GM12872 (cell line): Measurements from ENCODE around the gene TMEM238L.

Experiments
- TF ChIP-seq, protein P1 (sequence below): IDR thresholded peaks from 3 replicates; pipeline ENCODE4 v1.5.1; 2011; ENCODE audit warnings: low read depth, mild to moderate bottlenecking, low read length, moderate library complexity; ENCODE audit not compliant: insufficient read depth

TMEM238L gene

DNA sequence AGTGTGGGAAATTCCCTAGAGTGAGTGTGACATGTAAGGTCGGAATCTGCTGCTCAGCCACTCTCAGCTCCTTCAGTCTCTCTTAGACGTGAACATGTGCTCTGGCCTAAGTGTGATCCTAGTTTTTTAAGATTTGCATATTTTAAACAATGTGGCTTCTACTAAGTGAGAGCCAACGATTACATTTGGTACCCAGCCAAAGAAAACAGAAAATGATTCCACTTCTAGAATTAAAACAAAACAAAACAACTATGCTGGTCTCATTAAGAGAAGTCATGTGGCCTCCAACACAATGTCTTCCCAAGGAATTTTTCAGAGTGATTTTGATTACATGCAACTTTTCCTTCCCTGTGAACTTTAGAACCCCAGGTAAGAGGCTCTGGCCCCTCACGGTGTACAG lies 10.1 kb downstream of the TMEM238L start:
- TF ChIP-seq, protein P1, sequence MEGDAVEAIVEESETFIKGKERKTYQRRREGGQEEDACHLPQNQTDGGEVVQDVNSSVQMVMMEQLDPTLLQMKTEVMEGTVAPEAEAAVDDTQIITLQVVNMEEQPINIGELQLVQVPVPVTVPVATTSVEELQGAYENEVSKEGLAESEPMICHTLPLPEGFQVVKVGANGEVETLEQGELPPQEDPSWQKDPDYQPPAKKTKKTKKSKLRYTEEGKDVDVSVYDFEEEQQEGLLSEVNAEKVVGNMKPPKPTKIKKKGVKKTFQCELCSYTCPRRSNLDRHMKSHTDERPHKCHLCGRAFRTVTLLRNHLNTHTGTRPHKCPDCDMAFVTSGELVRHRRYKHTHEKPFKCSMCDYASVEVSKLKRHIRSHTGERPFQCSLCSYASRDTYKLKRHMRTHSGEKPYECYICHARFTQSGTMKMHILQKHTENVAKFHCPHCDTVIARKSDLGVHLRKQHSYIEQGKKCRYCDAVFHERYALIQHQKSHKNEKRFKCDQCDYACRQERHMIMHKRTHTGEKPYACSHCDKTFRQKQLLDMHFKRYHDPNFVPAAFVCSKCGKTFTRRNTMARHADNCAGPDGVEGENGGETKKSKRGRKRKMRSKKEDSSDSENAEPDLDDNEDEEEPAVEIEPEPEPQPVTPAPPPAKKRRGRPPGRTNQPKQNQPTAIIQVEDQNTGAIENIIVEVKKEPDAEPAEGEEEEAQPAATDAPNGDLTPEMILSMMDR, result no peak

DNA sequence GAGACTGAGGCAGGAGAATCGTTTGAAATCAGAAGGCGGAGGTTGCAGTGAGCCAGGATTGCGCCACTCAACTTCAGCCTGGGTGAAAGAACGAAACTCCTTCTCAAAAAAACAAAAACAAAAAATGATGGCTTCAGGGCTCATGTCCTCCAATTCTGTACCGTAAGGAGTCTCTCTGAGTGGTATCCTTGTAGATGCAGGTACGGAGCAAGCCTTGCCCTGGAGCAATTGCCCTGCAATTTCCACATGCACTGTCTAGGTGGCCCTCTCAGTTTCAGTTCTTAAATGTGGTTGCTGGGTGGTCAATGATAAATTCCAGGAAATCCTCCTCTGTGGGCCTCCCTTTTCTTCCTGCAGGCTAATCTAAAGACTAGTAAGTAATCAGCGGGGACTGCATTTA lies 10.6 kb downstream of the TMEM238L start:
- TF ChIP-seq, protein P1, result no peak

DNA sequence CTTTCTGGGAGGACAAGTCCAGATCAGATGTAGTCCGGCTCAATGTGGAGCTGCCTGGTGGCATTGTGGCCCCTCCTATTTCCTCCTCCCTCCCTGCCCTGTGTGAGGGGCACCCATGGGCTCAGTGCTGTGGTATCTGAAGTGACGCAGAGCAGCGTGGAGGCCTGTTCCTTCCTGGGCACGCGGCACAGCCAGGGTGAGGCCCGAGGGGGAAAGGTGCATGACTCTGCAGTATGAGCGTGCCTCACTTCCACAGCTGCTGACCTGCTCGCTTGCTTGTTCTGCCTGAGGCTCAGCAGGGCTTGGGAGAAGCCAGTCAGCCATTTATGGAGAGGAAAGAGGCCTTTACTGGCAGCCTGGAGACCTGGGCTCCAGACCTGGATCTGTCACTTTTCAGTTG lies 11.7 kb downstream of the TMEM238L start:
- TF ChIP-seq, protein P1, result no peak

DNA sequence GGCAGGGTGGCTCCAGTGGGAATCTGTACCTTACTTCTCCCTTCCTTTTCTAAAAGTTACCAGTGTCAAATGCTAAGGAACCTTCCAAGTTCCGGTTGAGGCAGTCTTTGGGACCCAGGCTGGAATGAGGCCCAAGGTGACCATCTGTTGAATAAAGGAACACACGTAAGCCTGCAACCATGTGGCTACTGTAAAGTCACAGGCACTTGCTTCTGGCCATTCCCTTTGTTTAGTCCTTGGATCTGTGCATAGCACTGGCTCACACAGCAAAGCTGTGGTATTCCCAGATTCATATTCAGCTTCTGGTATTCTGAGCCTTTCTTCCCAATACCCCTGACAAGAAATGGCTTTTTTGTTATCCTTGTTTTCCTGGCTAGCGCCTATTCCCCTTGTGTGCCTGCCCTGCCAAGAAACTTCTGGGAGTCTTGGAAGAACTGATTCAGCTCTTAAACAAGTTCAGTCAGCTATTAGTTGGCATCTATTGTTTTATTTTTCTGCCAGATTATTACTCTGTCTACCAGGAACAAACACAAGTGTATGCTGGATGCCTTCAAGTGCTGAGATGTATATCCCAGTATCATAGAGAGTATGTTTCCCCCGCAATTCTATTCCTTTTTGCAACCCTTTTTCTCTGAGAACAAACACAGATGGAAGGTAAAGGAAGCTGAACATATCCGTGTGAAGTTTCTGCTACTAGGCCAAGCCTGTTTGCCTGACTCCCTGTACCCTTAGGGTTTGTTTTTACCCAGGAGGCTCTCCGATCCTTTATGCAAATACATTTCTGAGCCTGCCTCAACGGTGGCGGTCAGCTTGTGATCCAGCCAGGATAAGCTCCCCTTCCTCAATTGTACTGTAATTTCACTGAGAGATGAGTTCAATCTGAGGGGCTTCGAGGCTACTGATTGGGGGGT lies 13.2 kb downstream of the TMEM238L start:
- TF ChIP-seq, protein P1, result no peak

DNA sequence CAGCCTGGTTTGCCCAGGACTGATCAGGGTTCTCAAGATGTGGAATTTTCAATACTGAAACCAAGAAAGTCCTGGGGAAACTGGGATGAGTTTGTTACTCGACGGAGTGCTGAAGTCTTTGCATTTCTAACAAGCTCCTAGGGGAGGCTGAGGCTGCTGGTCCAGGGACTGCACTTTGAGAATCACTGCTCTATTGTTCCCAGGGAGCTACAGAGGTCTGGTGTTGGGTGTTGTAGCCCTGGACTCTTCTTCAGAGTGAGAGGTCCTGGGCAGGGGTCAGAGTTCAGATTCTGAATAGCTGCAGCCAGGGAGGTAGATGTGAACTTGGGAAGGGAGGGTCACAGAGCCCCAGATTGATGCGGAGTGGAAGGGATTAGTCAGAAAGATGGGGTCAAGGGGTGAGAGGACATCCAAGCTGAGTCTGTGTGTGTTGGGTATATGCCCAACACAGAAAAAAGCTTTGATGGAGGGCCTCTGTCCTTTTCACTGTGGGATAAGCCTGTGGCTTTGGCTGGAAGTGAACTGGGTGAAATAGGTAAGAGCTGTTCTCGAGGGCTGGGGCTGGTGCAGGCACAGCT lies 14.1 kb downstream of the TMEM238L start:
- TF ChIP-seq, protein P1, result no peak

DNA sequence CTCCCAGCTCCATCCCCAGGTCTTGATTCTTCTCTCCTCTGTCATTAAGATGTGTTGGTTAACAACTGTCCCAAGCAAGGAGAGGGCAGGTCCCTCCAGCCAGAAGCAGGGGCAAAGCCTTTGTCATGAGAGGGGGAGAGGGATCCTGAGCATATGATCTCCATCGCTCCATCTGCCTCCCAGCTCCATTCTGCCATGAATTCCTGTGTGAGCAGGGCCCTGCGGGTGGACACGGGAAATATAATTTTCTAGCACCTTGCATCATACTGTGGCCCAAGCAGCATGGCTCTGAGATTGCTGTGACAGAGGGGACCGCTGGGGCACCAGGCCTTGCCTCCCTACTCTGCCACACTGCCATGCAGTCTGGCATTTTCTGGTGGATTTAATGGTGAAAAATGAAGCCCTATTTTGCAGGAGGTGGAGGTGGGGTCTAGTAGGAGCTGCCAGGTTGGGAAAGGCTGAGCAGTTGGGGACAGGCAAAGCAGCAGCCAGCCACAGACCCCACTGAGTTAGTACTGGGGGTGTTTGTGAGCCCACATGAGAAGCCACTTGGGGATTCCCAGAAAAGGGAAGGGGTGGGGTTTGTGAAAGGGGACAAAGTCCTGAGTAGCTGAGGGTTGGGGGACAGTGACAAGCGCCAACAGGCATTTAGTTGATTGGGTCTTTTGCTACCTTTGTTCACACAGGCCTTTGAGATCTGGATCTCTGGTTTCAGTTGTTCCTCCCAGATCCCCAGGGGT lies 16.4 kb downstream of the TMEM238L start:
- TF ChIP-seq, protein P1, result no peak

DNA sequence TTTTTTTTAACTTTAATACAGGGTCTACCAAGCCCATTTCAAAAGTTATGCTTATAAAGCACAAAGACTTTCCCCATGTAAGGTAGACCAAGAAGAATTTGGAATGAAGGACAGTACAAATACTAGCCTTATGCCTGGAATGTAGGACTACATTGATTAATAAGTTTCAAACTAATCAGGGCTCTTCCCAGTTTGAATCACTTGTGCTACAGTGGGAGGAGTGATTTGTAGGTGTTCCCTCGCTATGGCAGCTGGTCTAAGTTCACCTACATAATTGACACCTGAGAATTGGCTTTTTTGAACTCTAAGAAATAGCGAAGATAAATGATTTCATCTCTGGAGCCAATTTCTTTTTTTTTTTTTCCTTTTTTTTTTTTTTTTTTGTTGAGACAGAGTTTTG lies 18.6 kb downstream of the TMEM238L start:
- TF ChIP-seq, protein P1, result no peak
